Stimulated activated naive CD8-positive, alpha-beta T cell treated with anti-CD3 and anti-CD28 coated beads, Interleukin-15, Interleukin-2, amounts not matched to agents 100 ng/mL and 50 ng/mL, for 24 hours (primary cell): ENCODE results near the gene C10orf95.
"Not testable (repeated sequence)": the region's sequence is repeated elsewhere in the genome, so short reads cannot be mapped to it uniquely, and the experiment has no call there.

Experiments used
- H3K27ac Mint-ChIP-seq: one replicate; pipeline ENCODE4 v1.8.0; 2021; ENCODE audit warnings: mild to moderate bottlenecking, mixed read lengths
- H3K27me3 Mint-ChIP-seq: one replicate; pipeline ENCODE4 v1.8.0; 2021; ENCODE audit warnings: mixed read lengths
- H3K36me3 Mint-ChIP-seq: one replicate; pipeline ENCODE4 v1.8.0; 2021; ENCODE audit warnings: low read depth, mixed read lengths
- H3K4me1 Mint-ChIP-seq: one replicate; pipeline ENCODE4 v1.8.0; 2021; ENCODE audit warnings: low read depth, mixed read lengths
- H3K4me3 Mint-ChIP-seq: one replicate; pipeline ENCODE4 v1.8.0; 2021; ENCODE audit warnings: mild to moderate bottlenecking, mixed read lengths
- H3K9me3 Mint-ChIP-seq: one replicate; pipeline ENCODE4 v1.8.0; 2021; ENCODE audit warnings: mixed read lengths

C10orf95 gene, protein sequence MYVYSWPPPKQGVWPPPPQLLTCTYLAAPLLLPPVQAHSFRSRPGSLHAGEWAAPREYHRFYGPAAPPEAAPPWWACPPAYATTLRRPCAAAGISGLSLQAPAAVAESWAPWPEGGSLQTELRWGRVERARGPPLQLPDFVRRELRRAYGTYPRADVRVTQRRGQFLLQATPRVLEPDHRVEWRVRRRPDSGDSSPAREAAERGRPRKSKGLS

DNA sequence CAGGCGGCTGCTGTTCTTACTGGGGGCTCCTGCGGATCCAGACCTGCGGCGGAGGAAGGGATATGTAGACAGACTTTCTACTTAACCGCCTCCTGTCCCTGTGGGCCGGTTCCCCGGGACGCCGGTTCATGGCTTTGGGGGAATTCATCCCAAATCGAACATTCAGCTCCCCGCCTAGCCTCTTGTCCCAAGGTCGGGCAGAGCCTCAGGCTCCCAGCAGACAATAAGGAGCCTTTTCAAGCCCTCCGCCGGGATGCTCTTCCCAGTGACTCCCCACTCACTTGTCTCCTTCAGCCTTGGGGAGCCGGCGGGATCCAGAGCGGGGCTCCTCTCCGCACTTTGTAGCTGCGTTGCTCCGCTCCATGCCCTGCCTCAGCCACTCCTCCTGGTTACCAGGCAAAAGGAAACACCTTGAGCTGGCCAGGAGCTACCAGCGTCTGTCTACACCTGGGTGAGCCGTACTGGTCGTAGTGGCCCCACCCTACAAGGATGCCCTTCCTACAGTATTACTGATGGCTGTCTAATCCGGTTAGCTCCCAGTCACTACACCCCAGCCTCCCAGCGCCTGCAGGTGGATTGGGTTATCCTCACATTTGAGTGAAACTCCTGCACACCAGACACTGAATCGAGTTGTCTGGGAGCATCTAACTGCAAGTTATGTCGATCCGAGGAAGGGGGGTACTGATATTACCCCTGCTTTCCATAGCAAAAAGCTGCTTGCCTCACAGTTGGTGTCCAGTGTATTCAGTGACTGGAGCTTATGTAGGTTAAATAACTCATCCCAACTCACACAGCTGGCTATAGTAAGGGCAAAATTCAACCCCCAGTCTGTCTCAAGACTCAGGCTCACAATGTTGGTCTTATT, at the start of gene C10orf95:
TSS of gene C10orf95 (minus strand) at position 439 of the 865 bp plus-strand sequence. CDS start 450 bp downstream, outside the sequence.
- Mint-ChIP-seq H3K9me3 (no peaks in the 10 kb centered on the region), H3K4me3 (peak within 1 kb of the TSS; percentile 92), H3K4me1 (peaks cover 46% of the 10 kb centered on the region)

DNA sequence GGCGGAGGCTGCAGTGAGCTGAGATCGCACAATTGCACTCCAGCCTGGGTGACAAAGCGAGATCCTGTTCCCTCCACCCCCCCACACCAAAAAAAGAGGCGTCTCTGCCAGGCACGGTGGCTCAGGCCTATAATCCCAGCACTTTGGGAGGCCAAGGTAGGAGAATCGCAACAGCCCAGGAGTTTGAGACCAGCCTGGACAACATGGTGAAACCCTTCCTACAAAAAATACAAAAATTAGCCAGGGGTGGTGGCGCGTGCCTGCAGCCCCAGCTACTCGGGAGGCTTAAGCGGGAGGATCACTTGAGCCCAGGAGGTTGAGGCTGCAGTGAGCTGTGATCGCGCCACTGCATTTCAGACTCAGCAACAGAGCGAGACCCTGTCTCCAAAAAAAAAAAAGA, 49.3 kb upstream of the C10orf95 start:
- not testable (repeated sequence) for H3K36me3 Mint-ChIP-seq, H3K9me3 Mint-ChIP-seq, H3K4me3 Mint-ChIP-seq, H3K27me3 Mint-ChIP-seq, H3K27ac Mint-ChIP-seq
- peaks cover 36% of the 10 kb centered on the region for H3K4me1 Mint-ChIP-seq

More for the DNA sequence above, at the start of gene C10orf95:
- no peaks in the 10 kb centered on the region for H3K27me3 Mint-ChIP-seq
- peaks cover 30% of the 10 kb centered on the region for H3K36me3 Mint-ChIP-seq
- peak within 1 kb of the TSS; percentile 92 for H3K27ac Mint-ChIP-seq

DNA sequence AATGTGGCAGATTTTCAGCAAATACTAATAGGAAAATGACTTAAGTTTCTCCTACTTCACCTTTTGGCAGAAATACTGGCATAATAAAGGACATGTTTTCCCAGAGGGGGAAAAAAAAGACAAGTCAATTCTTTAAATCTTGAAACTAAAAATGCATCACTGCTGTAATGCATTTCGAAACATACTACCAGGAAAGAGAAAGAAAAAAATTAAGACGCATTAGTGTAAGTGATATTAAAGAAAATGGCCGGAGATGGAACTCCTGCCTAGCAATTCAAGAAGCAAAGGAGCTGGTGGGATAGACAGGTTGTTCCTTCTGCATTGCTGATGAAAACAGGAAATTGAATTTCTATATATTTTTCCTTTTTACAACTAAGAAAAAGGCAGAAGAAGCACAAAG, 48.0 kb upstream of the C10orf95 start:
- peaks cover 22% of the 10 kb centered on the region for H3K4me1 Mint-ChIP-seq
- H3K9me3 Mint-ChIP-seq: no peaks in the 10 kb centered on the region
- H3K4me3 Mint-ChIP-seq: no peak overlapping the region
- no peaks in the 10 kb centered on the region for H3K27me3 Mint-ChIP-seq
- no peak overlapping the region for H3K27ac Mint-ChIP-seq
- no peaks in the 10 kb centered on the region for H3K36me3 Mint-ChIP-seq

DNA sequence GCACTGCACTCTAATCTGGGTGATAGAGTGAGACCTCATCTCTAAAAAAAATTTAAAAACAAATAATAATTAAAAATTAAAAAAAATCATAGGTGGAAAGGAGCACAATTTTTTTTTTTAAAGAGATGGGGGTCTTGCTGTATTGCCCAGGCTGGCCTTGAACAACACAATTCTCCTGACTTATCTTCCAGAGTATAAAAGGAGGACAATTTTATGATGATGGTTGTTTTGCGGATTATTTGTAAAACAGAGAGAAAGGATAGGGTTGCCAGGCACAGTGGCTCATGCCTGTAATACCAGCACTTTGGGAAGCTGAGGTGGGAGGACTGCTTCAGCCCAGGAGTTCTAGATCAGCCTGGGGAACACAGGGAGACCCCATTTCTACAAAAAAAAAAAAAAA, 46.2 kb upstream of the C10orf95 start:
- no peak overlapping the region for H3K27ac Mint-ChIP-seq
- H3K9me3 Mint-ChIP-seq: no peaks in the 10 kb centered on the region
- H3K4me3 Mint-ChIP-seq: no peak overlapping the region
- H3K36me3 Mint-ChIP-seq: peaks cover 5% of the 10 kb centered on the region
- no peaks in the 10 kb centered on the region for H3K27me3 Mint-ChIP-seq
- H3K4me1 Mint-ChIP-seq: peaks cover 31% of the 10 kb centered on the region

DNA sequence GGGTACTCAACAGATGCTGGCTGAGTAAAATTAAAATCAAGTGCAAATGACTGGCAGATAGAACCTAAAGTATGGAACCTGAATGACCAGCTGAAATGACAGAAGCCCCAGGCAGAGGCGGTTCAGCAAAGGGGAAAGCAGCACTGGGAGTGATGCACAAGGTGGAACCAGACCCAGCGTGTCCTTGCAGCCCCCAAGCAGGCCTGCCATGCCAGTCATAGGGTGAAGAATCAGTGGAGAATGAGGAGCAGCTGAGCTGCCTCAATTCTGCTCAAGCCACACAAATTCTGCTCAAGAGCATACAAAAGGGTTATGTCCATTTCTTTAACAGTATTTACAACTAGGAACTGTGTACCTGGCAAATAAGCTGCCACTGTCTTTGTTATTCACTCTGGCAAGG, 42.4 kb upstream of the C10orf95 start:
- H3K27ac Mint-ChIP-seq: no peak overlapping the region
- no peaks in the 10 kb centered on the region for H3K27me3 Mint-ChIP-seq

DNA sequence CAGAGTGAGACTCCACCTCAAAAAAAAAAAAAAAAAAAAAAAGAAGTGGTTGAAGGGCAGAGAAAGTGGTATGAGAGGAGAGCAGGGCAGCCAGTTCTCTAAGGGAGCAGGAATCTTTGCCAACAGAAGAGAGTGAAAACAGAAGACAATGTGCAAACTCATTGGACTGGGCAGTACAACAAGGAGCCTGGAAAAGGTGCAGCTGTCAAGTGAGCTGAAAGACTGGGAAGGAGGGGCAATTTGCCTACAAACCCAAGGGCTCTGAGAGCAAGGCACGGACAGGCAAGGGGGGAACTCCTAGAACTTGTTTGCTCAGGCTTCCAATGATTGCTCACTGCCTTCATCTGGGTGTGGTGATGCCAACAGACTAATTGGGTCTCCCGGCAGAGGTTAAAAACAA, 41.6 kb upstream of the C10orf95 start:
- Mint-ChIP-seq H3K4me1 (peaks cover 15% of the 10 kb centered on the region), H3K9me3 (no peaks in the 10 kb centered on the region), H3K36me3 (peaks cover 18% of the 10 kb centered on the region), H3K27ac (peak overlapping the region; percentile 61), H3K4me3 (no peak overlapping the region), H3K27me3 (no peaks in the 10 kb centered on the region)

More for the DNA sequence above, 42.4 kb upstream of the C10orf95 start:
- Mint-ChIP-seq H3K36me3 (peaks cover 16% of the 10 kb centered on the region), H3K4me1 (peaks cover 21% of the 10 kb centered on the region), H3K4me3 (no peak overlapping the region), H3K9me3 (no peaks in the 10 kb centered on the region)

DNA sequence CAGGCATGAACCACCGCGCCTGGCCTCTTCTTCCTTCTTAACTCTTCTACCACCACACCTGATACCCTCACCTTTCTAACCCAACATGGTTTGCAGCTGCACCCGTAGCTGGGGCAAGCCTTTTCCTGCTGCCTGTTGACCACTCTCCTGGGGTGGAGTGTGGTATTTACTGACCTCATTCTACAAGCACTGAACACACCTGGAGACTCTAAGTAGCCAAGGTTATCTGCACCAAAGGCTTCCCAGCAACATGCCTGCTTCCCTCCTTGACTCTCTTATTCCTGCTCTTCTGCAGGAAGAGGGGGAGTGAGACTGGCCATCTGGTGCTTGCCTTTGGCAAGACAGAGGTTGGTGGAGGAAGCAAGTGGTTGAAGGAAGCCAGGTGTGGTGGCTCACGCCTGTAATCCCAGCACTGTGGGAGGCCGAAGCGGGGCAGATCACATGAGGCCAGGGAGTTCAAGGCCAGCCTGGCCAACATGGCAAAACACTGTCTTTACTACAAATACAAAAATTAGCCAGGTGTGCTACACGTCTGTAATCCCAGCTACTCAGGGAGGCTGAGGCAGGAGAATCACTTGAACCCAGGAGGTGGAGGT, 41.1 kb upstream of the C10orf95 start:
- Mint-ChIP-seq H3K9me3 (no peaks in the 10 kb centered on the region), H3K4me3 (no peak overlapping the region), H3K4me1 (peaks cover 15% of the 10 kb centered on the region), H3K27me3 (no peaks in the 10 kb centered on the region), H3K36me3 (peaks cover 22% of the 10 kb centered on the region), H3K27ac (peak overlapping the region; percentile 61)

DNA sequence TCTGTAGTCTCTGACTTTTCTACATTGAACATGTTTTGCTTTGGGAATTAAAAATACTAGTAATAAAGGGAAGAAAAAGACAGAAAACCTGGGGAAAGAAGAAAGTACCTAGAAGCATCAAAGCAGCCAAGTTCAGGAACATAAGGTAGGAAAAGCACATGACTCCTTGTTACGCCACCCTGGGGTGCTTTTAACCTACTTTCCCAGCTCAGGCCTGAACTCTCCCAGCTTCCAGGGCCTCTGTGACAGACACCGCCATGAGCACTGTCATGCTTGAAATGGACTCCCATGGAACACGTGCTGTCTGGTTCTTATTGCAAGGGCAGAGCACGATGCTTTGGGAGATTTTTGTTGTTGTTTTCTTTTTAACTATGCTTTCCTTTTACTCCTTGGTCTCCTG, 39.8 kb upstream of the C10orf95 start:
- Mint-ChIP-seq H3K4me3 (no peak overlapping the region), H3K4me1 (peaks cover 10% of the 10 kb centered on the region), H3K9me3 (no peaks in the 10 kb centered on the region), H3K27me3 (no peaks in the 10 kb centered on the region), H3K27ac (peak overlapping the region; percentile 19), H3K36me3 (peaks cover 26% of the 10 kb centered on the region)

DNA sequence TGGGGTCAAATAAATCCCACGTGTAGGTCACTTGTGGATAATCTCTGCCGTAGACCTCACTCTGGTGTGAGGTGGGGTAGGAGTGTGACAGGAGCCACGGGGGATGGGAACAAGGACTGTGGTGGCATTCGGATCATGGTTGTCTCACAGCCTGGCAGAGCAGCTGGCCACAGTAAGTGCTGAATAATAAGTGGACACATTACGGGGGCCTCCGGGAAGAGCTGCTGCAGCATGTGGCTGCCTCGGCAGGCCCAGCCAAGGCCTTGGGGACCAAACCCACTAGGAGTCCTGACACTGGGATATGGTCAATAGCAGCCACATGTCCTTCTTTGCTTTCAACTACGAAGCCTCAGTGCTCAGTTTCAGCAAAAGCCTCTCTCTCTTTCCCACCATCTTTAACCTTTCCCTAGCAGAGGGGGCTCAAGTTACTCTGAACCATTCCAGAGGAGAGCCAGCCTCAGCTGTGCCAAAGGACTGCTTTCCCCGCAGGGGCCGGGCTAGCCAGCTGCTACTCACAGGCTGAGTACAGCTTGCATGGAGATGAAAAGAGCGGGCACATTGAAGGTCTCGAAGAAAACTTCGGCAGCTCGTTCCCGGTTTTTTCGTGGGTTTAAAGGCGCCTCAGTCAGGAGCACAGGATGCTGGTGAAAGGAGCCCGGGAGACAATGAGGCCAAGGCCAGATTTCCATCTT, 33.9 kb upstream of the C10orf95 start:
- H3K4me3 Mint-ChIP-seq: no peak overlapping the region
- H3K27me3 Mint-ChIP-seq: no peaks in the 10 kb centered on the region
- H3K36me3 Mint-ChIP-seq: peaks cover 43% of the 10 kb centered on the region
- H3K9me3 Mint-ChIP-seq: no peaks in the 10 kb centered on the region
- H3K27ac Mint-ChIP-seq: no peak overlapping the region
- no peaks in the 10 kb centered on the region for H3K4me1 Mint-ChIP-seq

DNA sequence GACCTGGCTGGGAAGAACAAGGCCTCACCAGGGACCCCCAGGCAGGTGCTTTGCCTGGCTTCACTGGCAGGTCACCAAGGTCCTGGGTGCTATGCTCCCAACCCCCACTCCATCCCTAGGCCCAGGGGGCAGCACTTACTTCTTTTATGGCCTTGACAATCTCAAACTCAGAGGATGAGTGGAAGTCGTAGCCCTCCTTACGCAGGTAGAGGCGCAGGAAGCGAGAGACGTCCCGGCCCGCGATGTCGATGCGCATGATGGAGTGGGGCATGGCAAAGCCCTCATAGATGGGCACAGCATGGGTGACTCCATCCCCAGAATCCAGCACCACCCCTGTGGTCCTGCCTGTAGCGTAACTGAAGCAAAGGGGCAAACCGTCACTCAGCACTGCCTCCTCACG, 32.7 kb upstream of the C10orf95 start:
- H3K27ac Mint-ChIP-seq: no peak overlapping the region
- H3K4me1 Mint-ChIP-seq: peaks cover 3% of the 10 kb centered on the region
- no peaks in the 10 kb centered on the region for H3K27me3 Mint-ChIP-seq
- peaks cover 39% of the 10 kb centered on the region for H3K36me3 Mint-ChIP-seq
- no peak overlapping the region for H3K4me3 Mint-ChIP-seq
- H3K9me3 Mint-ChIP-seq: no peaks in the 10 kb centered on the region

DNA sequence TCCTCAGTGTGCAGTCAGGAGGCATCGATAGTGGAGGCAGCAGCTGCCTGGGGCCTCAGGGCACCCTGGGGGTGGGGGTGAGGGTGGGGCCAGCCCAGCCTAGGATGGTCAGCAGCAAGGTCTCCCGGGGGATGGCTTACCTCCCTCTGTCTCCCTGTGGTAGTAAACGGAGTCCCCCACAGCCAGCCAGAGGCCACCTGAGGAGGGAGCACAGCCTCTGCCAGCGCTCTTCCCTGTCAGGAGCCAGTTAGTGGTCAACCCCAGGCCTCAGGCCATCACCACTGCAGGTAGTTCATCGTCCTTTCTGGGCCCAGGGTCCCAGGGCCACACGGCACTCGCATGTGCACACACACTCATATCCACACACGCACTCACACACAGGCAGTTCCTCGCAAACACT, 29.1 kb upstream of the C10orf95 start:
- H3K4me1 Mint-ChIP-seq: peaks cover 15% of the 10 kb centered on the region
- H3K4me3 Mint-ChIP-seq: no peak overlapping the region
- H3K27me3 Mint-ChIP-seq: no peaks in the 10 kb centered on the region
- H3K36me3 Mint-ChIP-seq: peaks cover 25% of the 10 kb centered on the region
- no peaks in the 10 kb centered on the region for H3K9me3 Mint-ChIP-seq
- H3K27ac Mint-ChIP-seq: no peak overlapping the region

DNA sequence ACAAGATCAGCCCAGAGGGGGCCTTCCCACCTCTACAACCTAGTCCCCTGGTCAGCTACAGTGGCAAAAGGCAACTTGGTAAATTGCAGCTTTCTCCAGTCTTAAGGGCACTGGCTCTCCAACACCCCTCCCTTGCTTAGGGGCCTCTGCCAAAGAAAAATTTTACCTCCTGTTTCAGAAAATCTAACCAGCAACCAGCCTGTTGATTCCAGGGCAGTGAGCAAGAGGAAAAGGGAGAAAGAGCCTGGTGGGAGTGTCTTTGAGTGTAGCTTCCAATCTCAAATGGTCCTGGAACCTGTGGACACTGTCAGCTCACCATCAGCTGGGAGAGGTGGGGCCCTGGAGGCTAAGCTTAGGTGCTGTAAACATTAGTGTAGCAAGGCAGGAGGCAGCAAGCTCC, 28.3 kb upstream of the C10orf95 start:
- Mint-ChIP-seq H3K4me1 (peaks cover 15% of the 10 kb centered on the region), H3K27ac (no peak overlapping the region), H3K27me3 (no peaks in the 10 kb centered on the region), H3K9me3 (no peaks in the 10 kb centered on the region), H3K4me3 (no peak overlapping the region), H3K36me3 (peaks cover 25% of the 10 kb centered on the region)

DNA sequence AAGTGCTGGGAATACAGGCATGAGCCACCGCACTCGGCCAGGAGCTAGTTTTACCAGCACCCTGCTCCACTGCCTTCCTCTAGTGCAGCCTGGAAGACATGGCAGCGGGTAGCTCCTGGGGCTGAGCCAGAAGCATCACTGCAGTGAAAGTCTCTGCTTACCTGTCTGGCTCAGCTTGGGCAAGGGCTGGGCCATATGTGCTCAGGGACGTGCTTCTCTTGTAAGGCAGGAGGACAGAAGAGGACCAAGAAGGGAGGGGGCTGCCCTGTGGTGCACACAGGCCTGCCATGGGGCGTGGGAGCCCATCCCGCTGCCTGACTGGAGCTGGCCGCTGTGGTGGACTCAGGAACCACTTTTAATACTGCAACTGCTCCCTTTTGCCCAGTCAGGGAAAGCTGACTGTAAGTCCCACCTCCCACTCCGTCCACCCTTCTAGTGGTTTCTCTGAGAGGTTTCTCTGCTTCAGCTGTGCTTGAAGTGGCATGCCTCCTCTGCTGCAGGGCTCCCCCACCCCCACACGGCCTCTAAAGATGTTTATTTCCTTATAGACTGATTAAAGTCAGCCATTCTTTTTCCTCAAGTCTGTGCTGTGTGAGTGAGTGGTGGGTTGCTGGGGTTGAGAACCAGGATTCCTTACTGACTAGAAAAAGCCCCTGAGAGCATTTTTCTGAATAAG, 25.3 kb upstream of the C10orf95 start:
- H3K4me3 Mint-ChIP-seq: no peak overlapping the region
- H3K9me3 Mint-ChIP-seq: no peaks in the 10 kb centered on the region
- peak overlapping the region; percentile 58 for H3K27ac Mint-ChIP-seq
- peaks cover 27% of the 10 kb centered on the region for H3K4me1 Mint-ChIP-seq
- H3K27me3 Mint-ChIP-seq: no peaks in the 10 kb centered on the region
- peaks cover 20% of the 10 kb centered on the region for H3K36me3 Mint-ChIP-seq

DNA sequence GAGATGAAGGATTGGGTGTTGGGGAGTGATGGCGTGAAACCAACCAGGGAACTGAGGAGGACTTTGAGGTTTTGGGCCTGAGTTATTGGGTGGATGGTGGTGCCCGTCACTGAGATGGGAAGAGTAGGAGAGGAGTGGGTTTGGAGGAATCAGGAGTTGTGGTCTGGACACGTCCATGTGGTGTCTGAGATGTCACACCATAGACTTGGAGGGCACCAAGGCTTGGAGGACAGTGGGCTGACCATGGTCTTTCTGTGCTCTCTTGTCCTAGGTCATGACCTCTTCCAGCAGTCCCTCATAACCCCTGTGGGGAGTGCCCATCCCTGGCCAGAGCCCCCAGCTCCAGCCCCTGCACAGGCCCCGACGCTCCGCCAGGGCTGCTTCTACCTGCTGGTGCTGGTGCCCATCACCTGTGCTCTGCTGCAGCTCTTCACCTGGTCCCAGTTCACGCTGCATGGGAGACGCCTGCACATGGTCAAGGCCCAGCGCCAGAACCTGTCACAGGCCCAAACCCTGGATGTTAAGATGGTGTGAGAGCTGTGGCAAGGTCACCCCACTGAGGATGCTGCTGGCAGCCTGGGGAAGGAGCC, 24.2 kb upstream of the C10orf95 start:
- Mint-ChIP-seq H3K9me3 (no peaks in the 10 kb centered on the region), H3K27ac (no peak overlapping the region), H3K4me3 (no peak overlapping the region), H3K4me1 (peaks cover 27% of the 10 kb centered on the region), H3K36me3 (peaks cover 20% of the 10 kb centered on the region), H3K27me3 (no peaks in the 10 kb centered on the region)
